Kidney epithelial cell (primary cell): ENCODE measurements around the gene MVK. TPM values are rescaled to one million over a fixed set of nuclear protein-coding genes. Genes with fewer than 3 reads are reported as not detected.

Experiments
- DNase-seq: peaks from one replicate; pipeline ENCODE4 v3.0.0-alpha.2; 2010; ENCODE audit warnings: low read depth
- H3K27me3 ChIP-seq: 2 replicates; pipeline ENCODE4 v1.6.0; 2011; ENCODE audit warnings: low read length; ENCODE audit not compliant: control insufficient read depth, insufficient read depth
- H3K36me3 ChIP-seq: 2 replicates; pipeline ENCODE4 v1.5.1; 2011; ENCODE audit warnings: low read length; ENCODE audit not compliant: control insufficient read depth, insufficient read depth
- H3K4me3 ChIP-seq: 2 replicates; pipeline ENCODE4 v1.5.1; 2011; ENCODE audit warnings: low read depth, mild to moderate bottlenecking, control low read depth, low read length
- CTCF ChIP-seq: IDR thresholded peaks from 2 replicates; pipeline ENCODE4 v1.5.1; 2011; ENCODE audit warnings: mild to moderate bottlenecking, moderate library complexity, low read length, control low read depth, inconsistent platforms; ENCODE audit not compliant: insufficient read depth, poor library complexity, severe bottlenecking
- total RNA-seq: library from RNA; depleted of rRNA; stranded (reverse); fragments of >200 nt; gene quantifications from 2 replicates; pipeline ENCODE4 v1.2.3, GENCODE V29; 2015

Gene MVK
- total RNA-seq, 1 donor from 2014 or later, result 25.4 TPM

GRCh38 chr12:109627633-109628032 lies 54.0 kb downstream of the MVK start:
- Histone ChIP-seq H3K4me3 (no peak overlapping the region), H3K36me3 (no peaks in the 10 kb centered on the region), H3K27me3 (peaks cover 22% of the 10 kb centered on the region)
- no peak for TF ChIP-seq CTCF
- DNase-seq, result no peak

- TF ChIP-seq CTCF, result no peak
- no peak for DNase-seq
- Histone ChIP-seq H3K4me3 (no peak overlapping the region), H3K36me3 (no peaks in the 10 kb centered on the region), H3K27me3 (peaks cover 18% of the 10 kb centered on the region)
Observed at GRCh38 chr12:109630107-109630506, 56.5 kb downstream of the MVK start.

- DNase-seq, result no peak
- H3K4me3 ChIP-seq, result no peak overlapping the region
- peaks cover 18% of the 10 kb centered on the region for H3K27me3 ChIP-seq
- no peak for TF ChIP-seq CTCF
- H3K36me3 ChIP-seq, result no peaks in the 10 kb centered on the region
Observed at GRCh38 chr12:109630815-109631214, 57.2 kb downstream of the MVK start.

- Histone ChIP-seq H3K4me3 (no peak overlapping the region), H3K36me3 (no peaks in the 10 kb centered on the region), H3K27me3 (peaks cover 18% of the 10 kb centered on the region)
- no peak for DNase-seq
- TF ChIP-seq CTCF, result no peak
Observed at GRCh38 chr12:109631302-109631701, 57.7 kb downstream of the MVK start.

- no peak for DNase-seq
- Histone ChIP-seq H3K27me3 (peaks cover 21% of the 10 kb centered on the region), H3K36me3 (no peaks in the 10 kb centered on the region), H3K4me3 (no peak overlapping the region)
- TF ChIP-seq CTCF, result no peak
Observed at GRCh38 chr12:109631751-109632150, 58.2 kb downstream of the MVK start.

GRCh38 chr12:109632342-109632741 lies 58.7 kb downstream of the MVK start:
- no peak for TF ChIP-seq CTCF
- Histone ChIP-seq H3K36me3 (no peaks in the 10 kb centered on the region), H3K27me3 (peaks cover 21% of the 10 kb centered on the region), H3K4me3 (no peak overlapping the region)
- no peak for DNase-seq
